K562 (cell line): ENCODE results near the gene ADCY5. TPM values are rescaled to one million over a fixed set of nuclear protein-coding genes. Genes with fewer than 3 reads are reported as not detected.

Experiments used
- ATAC-seq: fragments of 200-7000 bp; cut with Tn5 transposase; 3 replicates; pipeline ENCODE4 v1.9.1; 2020; ENCODE audit warnings: moderate library complexity
- BruUV-seq: library from RNA; stranded (reverse); fragments of 400-500 nt; replicated peaks from 2 replicates; lab custom pipeline; 2021; lab: Mats Ljungman, UMichigan
- CTCF ChIA-PET: fragments of 300-600 bp; formaldehyde crosslinking; extraction: SDS; loops from one replicate; lab custom pipeline; 2021; ENCODE audit warnings: low intra/inter-chr PET ratio; lab: Yijun Ruan, JAX
- POLR2A ChIA-PET: fragments of 300-600, 350-650 bp; sonication (Branson Sonifier 250); formaldehyde crosslinking; extraction: SDS; loops from one replicate; lab custom pipeline; 2021; ENCODE audit warnings: antibody characterized with exemption, inconsistent platforms; lab: Yijun Ruan, JAX
- DNase-seq, 4 experiments: peaks; one replicate each; pipeline versions ENCODE4 v3.0.0 to v3.0.0-alpha.2; 2011 to 2018; ENCODE audit warnings: low spot score in 3 of 4, mixed read lengths in 3 of 4; ENCODE audit errors: extremely low read depth in 1 of 4
- FAIRE-seq: peaks from 2 replicates; lab custom pipeline; 2011; peaks lifted over from hg19 to GRCh38; lab: Jason Lieb, UNC
- H2AFZ ChIP-seq: 2 replicates; pipeline ENCODE4 v1.6.0; 2011; ENCODE audit warnings: low read depth, low read length, control low read depth, inconsistent platforms
- H3K27ac ChIP-seq: fragments of 200-600 bp; 3 replicates; pipeline ENCODE4 v1.8.0; 2011; ENCODE audit warnings: low read depth, mild to moderate bottlenecking, control low read depth, inconsistent platforms, low read length, moderate library complexity, mixed read lengths; ENCODE audit errors: extremely low read depth
- H3K27me3 ChIP-seq, 2 experiments: fragments of 300-600 bp in 1 of 2; 2 replicates in 1 of 2; 3 replicates in 1 of 2; pipeline versions ENCODE4 v1.6.0 to v1.8.0; 2011; ENCODE audit warnings: inconsistent platforms in 2 of 2, low read length in 2 of 2, mild to moderate bottlenecking in 1 of 2, mixed read lengths in 1 of 2, moderate library complexity in 1 of 2; ENCODE audit not compliant: control insufficient read depth in 2 of 2, insufficient read depth in 2 of 2
- H3K36me3 ChIP-seq: fragments of 300-600 bp; 3 replicates; pipeline ENCODE4 v1.8.0; 2011; ENCODE audit warnings: mild to moderate bottlenecking, low read length, inconsistent platforms; ENCODE audit not compliant: control insufficient read depth, insufficient read depth
- H3K4me1 ChIP-seq, 2 experiments: fragments of 200-600 bp in 1 of 2; replicated peaks in 1 of 2; 2 replicates in 1 of 2; 3 replicates in 1 of 2; pipeline versions ENCODE4 v1.5.1 to v1.8.0; 2011; ENCODE audit warnings: inconsistent platforms in 2 of 2, low read length in 2 of 2, mild to moderate bottlenecking in 1 of 2, mixed read lengths in 1 of 2, moderate library complexity in 1 of 2; ENCODE audit not compliant: control insufficient read depth in 2 of 2, insufficient read depth in 2 of 2
- H3K4me2 ChIP-seq: 2 replicates; pipeline ENCODE4 v1.6.1; 2011; ENCODE audit warnings: low read length, control low read depth, inconsistent platforms, mixed read lengths; ENCODE audit not compliant: insufficient read depth
- H3K4me3 ChIP-seq: fragments of 200-600 bp; sonication (generic), shearing (Covaris generic); 2 replicates; pipeline ENCODE4 v1.5.1; 2016; ENCODE audit warnings: control low read depth, inconsistent platforms
- H3K79me2 ChIP-seq: fragments of 200-600 bp; 3 replicates; pipeline ENCODE4 v1.8.0; 2011; ENCODE audit warnings: low read length, inconsistent platforms; ENCODE audit not compliant: control insufficient read depth, insufficient read depth
- H3K9ac ChIP-seq, 2 experiments: 2 replicates each; pipeline versions ENCODE4 v1.6.0 to v1.6.1; 2011; ENCODE audit warnings: low read depth in 2 of 2, low read length in 2 of 2, control low read depth in 1 of 2, inconsistent platforms in 1 of 2, mild to moderate bottlenecking in 1 of 2, mixed read lengths in 1 of 2; ENCODE audit not compliant: insufficient read depth in 1 of 2
- H3K9me1 ChIP-seq: one replicate; pipeline ENCODE4 v1.6.0; 2011; ENCODE audit warnings: inconsistent platforms, mild to moderate bottlenecking, low read length, moderate library complexity; ENCODE audit not compliant: control insufficient read depth, insufficient read depth
- H3K9me3 ChIP-seq: replicated peaks from 2 replicates; pipeline ENCODE4 v1.5.1; 2011; ENCODE audit warnings: low read depth, low read length, inconsistent platforms; ENCODE audit not compliant: control insufficient read depth, insufficient read depth
- H4K20me1 ChIP-seq: replicated peaks from 2 replicates; pipeline ENCODE4 v1.6.1; 2011; ENCODE audit warnings: low read length, inconsistent platforms, mixed read lengths; ENCODE audit not compliant: control insufficient read depth, insufficient read depth
- EHMT2 ChIP-seq: fragments of 450-650 bp; IDR thresholded peaks from 2 replicates; pipeline ENCODE4 v1.6.1; 2018; ENCODE audit warnings: antibody characterized with exemption
- NCOR1 ChIP-seq: fragments of 450-650 bp; IDR thresholded peaks from 2 replicates; pipeline ENCODE4 v1.6.1; 2016; ENCODE audit warnings: mild to moderate bottlenecking, moderate library complexity
- WGBS: fragments of 100-300 bp; shearing (Covaris generic); methylation state at CpG from one replicate; pipeline ENCODE4 v1.1.6; 2016; ENCODE audit warnings: low coverage, mixed read lengths; ENCODE audit not compliant: insufficient coverage; ENCODE audit errors: missing lambda C conversion rate; 5-methylcytosine and 5-hydroxymethylcytosine counted together
- in situ Hi-C: fragments of 300-500 bp; cut with MboI; formaldehyde crosslinking; loops from 4 replicates; pipeline ENCODE4 v1.15.0; 2018; ENCODE audit warnings: inconsistent platforms, mixed read lengths
- intact Hi-C: fragments of 100-400 bp; cut with micrococcal nuclease; formaldehyde crosslinking; loops from 2 replicates; pipeline ENCODE4 v1.14.2; 2022
- polyA plus RNA-seq, 8 experiments: library from polyadenylated mRNA; depleted of rRNA in 4 of 8; stranded (reverse) in 5 of 8; unstranded in 3 of 8; fragments of >200 nt; fragmentation: Nextera tagmentation in 2 of 8; fragmentation: Illumina TruSeq in 1 of 8; extraction: Ambion mirVana in 2 of 8; extraction: Trizol in 1 of 8; gene quantifications; 2 replicates each; pipeline versions ENCODE4 v1.2.1 to v1.2.3, GENCODE V29; 2011 to 2014; ENCODE audit warnings: inconsistent platforms in 1 of 8, missing spikeins in 1 of 8
- total RNA-seq, 7 experiments: library from RNA; depleted of rRNA in 6 of 7; stranded (reverse); fragments of >200 nt in 6 of 7; fragmentation: Illumina TruSeq in 2 of 7; extraction: Trizol in 2 of 7; gene quantifications; 2 replicates each; pipeline versions ENCODE4 v1.2.1 to v1.2.3, GENCODE V29; 2011 to 2021; ENCODE audit warnings: low replicate concordance in 1 of 7
- TF ChIP-seq, protein P1 (sequence below): fragments of 250-450 bp; sonication (Bioruptor Pico); IDR thresholded peaks from 2 replicates; pipeline ENCODE4 v1.8.0; 2022; ENCODE audit warnings: inconsistent platforms
- TF ChIP-seq, protein P2 (sequence below): sonication (generic); formaldehyde crosslinking; IDR thresholded peaks from 2 replicates; pipeline ENCODE4 v1.8.1; 2023; ENCODE audit warnings: mild to moderate bottlenecking, missing genetic modification reagents
- TF ChIP-seq, protein P3 (sequence below): fragments of 250-450 bp; sonication (Bioruptor Pico); IDR thresholded peaks from 2 replicates; pipeline ENCODE4 v1.8.0; 2021; ENCODE audit warnings: mild to moderate bottlenecking, moderate library complexity

The ADCY5 gene
- total and polyA plus RNA-seq, 9 of the 15 experiments (the other 6 are each of a cell fraction or from before 2014, with no cell fraction given) = under 0.01 TPM; not detected in 8

DNA sequence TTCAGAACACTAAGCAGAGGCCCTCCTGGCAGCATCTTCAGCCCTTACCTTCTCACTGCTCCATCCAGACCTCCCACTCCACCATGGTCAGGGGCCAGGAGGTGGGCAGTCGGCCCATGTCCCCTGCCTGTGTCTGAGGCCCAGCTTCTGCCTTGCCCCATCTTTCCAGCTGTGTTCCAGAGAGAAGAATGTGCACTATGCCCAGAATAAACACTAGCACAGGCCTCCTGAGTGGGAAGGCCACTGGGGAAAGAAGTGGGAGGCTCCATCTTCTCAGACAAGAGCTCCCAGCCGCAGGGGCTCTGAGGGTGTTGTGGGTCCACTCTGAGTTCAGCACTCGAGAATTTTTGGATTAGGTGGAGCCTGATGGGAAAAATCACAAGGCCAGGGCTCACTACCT, 44.5 kb downstream of the ADCY5 start:
- TF ChIP-seq, protein P1, sequence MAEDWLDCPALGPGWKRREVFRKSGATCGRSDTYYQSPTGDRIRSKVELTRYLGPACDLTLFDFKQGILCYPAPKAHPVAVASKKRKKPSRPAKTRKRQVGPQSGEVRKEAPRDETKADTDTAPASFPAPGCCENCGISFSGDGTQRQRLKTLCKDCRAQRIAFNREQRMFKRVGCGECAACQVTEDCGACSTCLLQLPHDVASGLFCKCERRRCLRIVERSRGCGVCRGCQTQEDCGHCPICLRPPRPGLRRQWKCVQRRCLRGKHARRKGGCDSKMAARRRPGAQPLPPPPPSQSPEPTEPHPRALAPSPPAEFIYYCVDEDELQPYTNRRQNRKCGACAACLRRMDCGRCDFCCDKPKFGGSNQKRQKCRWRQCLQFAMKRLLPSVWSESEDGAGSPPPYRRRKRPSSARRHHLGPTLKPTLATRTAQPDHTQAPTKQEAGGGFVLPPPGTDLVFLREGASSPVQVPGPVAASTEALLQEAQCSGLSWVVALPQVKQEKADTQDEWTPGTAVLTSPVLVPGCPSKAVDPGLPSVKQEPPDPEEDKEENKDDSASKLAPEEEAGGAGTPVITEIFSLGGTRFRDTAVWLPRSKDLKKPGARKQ (CRISPR knock-in tag) = no peak
- BruUV-seq = no TSS peak

DNA sequence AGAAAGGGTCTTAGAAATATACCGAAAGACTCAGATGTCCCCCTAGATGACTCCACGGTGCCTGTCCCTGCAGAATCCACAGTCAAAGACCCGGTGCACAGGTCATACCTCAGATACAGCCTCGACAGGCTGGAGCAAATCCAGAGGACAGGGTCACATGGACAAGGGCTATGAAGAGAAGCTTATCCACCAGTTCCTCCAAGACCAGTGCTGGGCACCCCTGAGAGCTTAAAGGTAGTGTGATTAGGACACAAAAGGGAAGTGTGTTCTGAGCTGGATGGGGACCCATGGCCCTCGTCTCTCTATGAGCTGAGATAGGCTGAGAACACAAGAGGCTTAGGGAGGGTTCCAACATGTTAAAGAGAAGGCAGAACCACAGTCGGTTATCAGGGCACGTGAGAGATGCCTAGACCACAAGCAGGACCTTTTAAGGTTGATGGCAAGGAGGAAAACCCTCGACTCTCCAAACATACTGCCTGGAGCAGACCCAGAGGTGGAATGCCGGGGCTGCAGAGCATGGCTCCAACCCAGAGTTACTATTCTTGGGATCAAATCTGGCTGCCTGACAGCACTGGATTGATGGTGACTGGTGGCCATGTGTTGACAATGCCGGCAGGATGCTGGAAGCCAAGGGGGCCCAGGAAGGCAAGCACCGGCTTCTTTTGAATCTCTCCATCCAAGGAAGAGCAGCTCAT, 46.9 kb downstream of the ADCY5 start:
- BruUV-seq = no TSS peak
- CTCF ChIA-PET = no interaction called here
- Histone ChIP-seq H4K20me1 (no peaks in the 10 kb centered on the region), H3K27me3 (peaks cover 5 to 58% of the 10 kb centered on the region in 2 experiments; a peak in 4 of 5 replicates), H3K4me3 (no peak overlapping the region), H3K36me3 (no peaks in the 10 kb centered on the region), H3K79me2 (no peaks in the 10 kb centered on the region), H3K9ac (no peak overlapping the region), H3K9me1 (no peaks in the 10 kb centered on the region), H3K4me1 (no peaks in the 10 kb centered on the region), H3K27ac (no peak overlapping the region), H3K9me3 (no peaks in the 10 kb centered on the region), H3K4me2 (no peak overlapping the region), H2AFZ (no peak overlapping the region)
- intact Hi-C loops (no loop called here), in situ Hi-C loops (no loop called here)
- DNase-seq (no peak), FAIRE-seq (no peak), ATAC-seq (no peak)
- 1% methylated on average over 10 of the region's 11 CpGs for WGBS
- POLR2A ChIA-PET = no interaction called here
- TF ChIP-seq NCOR1 (no peak), EHMT2 (no peak)
- TF ChIP-seq, protein P2, sequence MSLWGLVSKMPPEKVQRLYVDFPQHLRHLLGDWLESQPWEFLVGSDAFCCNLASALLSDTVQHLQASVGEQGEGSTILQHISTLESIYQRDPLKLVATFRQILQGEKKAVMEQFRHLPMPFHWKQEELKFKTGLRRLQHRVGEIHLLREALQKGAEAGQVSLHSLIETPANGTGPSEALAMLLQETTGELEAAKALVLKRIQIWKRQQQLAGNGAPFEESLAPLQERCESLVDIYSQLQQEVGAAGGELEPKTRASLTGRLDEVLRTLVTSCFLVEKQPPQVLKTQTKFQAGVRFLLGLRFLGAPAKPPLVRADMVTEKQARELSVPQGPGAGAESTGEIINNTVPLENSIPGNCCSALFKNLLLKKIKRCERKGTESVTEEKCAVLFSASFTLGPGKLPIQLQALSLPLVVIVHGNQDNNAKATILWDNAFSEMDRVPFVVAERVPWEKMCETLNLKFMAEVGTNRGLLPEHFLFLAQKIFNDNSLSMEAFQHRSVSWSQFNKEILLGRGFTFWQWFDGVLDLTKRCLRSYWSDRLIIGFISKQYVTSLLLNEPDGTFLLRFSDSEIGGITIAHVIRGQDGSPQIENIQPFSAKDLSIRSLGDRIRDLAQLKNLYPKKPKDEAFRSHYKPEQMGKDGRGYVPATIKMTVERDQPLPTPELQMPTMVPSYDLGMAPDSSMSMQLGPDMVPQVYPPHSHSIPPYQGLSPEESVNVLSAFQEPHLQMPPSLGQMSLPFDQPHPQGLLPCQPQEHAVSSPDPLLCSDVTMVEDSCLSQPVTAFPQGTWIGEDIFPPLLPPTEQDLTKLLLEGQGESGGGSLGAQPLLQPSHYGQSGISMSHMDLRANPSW (CRISPR knock-in tag) = no peak
- TF ChIP-seq, protein P3, sequence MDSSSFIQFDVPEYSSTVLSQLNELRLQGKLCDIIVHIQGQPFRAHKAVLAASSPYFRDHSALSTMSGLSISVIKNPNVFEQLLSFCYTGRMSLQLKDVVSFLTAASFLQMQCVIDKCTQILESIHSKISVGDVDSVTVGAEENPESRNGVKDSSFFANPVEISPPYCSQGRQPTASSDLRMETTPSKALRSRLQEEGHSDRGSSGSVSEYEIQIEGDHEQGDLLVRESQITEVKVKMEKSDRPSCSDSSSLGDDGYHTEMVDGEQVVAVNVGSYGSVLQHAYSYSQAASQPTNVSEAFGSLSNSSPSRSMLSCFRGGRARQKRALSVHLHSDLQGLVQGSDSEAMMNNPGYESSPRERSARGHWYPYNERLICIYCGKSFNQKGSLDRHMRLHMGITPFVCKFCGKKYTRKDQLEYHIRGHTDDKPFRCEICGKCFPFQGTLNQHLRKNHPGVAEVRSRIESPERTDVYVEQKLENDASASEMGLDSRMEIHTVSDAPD (CRISPR knock-in tag) = no peak

More for the DNA sequence above, 44.5 kb downstream of the ADCY5 start:
- H3K9ac ChIP-seq = no peak overlapping the region
- WGBS = 0% methylated on average over 2 of the region's 3 CpGs
- DNase-seq (no peak), ATAC-seq (no peak), FAIRE-seq (no peak)
- H3K9me3 ChIP-seq = no peaks in the 10 kb centered on the region
- H4K20me1 ChIP-seq = no peaks in the 10 kb centered on the region
- in situ Hi-C loops = no loop called here
- intact Hi-C loops = no loop called here
- no peaks in the 10 kb centered on the region for H3K9me1 ChIP-seq
- no peaks in the 10 kb centered on the region for H3K4me1 ChIP-seq
- ChIA-PET CTCF (no interaction called here), POLR2A (no interaction called here)
- peaks cover 5 to 54% of the 10 kb centered on the region in 2 experiments; a peak in 4 of 5 replicates for H3K27me3 ChIP-seq
- no peak overlapping the region for H2AFZ ChIP-seq
- no peak overlapping the region for H3K27ac ChIP-seq
- H3K4me3 ChIP-seq = no peak overlapping the region
- H3K36me3 ChIP-seq = no peaks in the 10 kb centered on the region
- H3K79me2 ChIP-seq = no peaks in the 10 kb centered on the region
- H3K4me2 ChIP-seq = no peak overlapping the region
